GM11168 (cell line): ENCODE results near the gene MORC3.
"Not testable (repeated sequence)": the region's sequence is repeated elsewhere in the genome, so short reads cannot be mapped to it uniquely, and the experiment has no call there.

Source experiments
- in situ Hi-C: fragments of 300-500 bp; cut with MboI; formaldehyde crosslinking; loops from one replicate; pipeline ENCODE4 v1.12.0; 2022; ENCODE audit warnings: low sequenced_read_pairs; ENCODE audit not compliant: unreplicated experiment

The MORC3 gene

DNA sequence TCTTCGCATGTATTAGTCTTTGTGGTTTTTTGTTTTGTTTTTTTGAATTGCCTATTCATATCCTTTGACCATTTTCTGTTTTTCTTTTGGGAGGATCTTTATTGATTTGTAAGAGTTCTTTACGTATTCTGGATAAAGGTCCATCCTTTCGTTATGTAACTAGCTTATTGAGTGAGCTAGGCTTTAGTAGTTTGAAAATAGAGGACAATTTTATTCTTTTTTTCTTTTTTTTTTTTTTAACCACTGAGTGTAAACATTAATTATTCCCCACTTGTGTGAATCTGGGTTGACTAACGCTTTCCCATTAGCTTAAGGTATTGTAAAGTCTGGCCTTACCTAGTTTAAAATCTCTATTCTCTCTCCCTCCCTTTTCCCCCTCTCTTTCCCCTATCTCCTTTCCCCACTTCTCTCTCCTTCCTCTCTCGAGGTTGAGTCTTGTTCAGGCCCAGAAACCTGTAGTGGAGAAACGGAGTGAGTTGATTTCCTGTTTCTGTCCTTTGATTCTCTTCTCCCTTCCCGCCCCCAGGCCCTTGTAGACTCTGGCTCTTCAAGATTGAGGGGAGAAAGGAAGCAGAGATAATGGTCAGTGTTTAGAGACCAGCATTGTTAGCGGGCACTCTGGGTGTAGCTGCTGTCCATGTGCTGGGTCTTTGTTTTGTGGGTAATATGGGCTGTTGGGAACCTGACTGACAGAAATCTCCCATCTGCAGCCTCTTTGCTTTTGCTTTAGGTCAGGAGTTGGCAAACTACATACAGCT lies 1.5 kb downstream of the MORC3 start:
- in situ Hi-C loops, result no loop called here

DNA sequence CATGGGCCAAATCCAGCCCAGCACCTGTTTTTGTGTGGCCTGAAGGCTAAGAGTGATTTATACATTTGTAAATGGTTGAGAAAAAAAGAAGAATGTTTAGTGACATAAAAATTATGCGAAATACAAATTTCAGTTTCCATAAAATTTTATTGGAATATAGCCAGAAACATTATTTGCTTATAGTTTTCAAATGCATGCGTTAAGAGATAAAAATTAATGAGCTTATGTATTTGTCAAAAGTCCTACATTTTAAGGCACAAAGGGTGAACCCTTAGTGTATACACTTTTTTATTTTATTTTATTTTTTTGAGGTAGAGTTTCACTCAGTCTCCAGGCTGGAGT lies 2.1 kb downstream of the MORC3 start:
- in situ Hi-C loops, result no loop called here

DNA sequence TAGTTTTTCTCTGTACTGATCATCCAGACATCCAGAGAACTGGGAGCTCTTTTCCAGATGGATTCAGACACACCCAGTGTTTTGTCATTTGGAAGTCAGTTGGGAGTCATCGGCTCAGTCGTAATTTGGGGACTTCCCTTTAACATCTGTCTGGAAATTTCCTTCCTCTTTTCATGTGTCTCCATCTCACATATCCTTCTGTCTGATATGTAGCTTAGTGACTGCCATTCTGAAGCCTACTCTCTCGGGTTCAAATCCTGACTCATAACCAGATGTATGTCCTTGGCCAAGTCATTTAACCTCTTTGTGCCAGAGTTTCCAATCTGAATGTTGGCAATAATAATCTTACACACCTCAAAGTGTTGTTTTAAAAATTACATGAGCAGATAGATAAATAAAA lies 3.0 kb downstream of the MORC3 start:
- in situ Hi-C loops, result no loop called here

DNA sequence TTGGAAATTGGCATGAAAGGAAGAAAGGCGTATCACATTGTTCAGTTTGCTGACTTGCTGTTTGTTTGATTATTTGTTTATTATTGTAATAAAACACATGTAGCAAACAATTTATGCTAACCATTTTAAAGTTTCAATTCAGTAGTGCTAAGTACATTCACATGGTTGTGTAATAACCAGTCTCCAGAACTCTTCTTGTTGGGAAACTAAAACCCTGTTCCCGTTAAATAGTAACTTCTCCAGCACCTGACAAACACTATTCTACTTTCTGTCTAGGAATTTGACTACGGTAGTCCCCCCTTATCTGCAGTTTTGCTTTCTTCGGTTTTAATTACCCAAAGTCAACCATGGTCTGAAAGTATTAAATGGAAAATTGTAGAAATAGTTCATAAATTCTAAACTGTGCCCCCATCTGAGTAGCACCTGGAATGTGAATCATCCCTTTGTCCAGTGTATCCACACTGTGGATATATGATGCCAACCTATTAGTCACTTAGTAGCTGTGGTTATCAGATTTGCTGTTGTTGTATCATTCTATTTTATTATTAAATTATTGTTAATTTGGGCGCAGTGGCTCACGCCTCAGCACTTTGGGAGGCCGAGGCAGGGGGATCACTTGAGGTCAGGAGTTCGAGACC lies 5.5 kb downstream of the MORC3 start:
- in situ Hi-C loops, result no loop called here

DNA sequence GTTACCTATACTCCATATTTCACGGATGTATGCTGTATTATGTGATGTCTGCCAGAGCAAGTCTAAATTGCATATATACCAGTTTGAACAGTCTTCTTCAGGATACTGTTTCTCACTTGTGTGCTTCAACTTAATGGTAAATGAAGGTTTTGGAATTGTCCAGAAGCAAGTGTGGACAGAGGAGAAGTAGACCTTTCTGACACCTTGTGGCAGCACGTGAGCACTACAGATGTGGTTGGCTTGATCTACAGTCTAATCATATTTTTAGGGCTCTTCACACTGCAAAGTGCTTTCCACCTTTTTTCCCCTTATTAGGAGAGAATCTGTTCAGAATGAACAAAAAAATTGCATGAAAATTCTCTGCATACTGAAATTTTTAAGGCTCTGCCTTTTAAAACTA lies 10.9 kb downstream of the MORC3 start:
- in situ Hi-C loops, result no loop called here

DNA sequence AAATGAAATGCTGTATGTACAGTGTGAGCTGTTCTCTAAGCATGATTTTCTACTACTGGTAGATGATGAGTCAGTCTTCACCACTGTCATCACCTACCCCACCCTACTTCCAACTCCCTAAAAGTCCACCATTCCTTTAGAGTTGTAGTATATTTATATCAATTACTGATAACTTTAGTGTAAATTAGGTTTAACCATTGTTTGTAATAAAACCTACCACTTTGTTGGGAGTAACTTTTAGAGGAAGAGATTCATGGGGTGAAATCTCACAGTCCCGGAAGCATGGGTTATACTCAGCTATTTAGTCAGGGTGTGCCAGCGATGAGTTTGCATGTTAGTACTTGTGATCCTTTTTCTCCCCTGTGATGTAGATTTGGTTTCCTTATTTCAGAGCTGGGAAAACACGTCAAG lies 17.1 kb downstream of the MORC3 start:
- in situ Hi-C loops, result loop anchor here (5.0 kb wide), 1 partner anchor 195 kb away; no protein-coding TSS in a partner anchor

DNA sequence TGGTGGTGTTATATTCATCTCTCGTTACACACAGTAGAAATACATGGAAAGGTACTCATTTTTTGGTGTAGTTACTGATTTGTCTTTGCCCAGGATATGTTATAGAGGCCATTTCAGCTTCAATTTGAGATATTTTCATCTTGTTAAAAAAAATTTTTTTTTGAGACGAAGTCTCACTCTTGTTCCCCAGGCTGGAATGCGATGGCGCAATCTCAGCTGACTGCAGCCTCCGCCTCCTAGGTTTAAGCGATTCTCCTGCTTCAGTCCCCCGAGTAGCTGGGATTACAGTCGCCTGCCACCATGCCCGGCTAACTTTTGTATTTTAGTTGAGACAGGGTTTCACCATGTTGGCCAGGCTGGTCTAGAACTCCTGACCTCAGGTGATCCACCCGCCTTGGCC lies 19.0 kb downstream of the MORC3 start:
- in situ Hi-C loops, result loop anchor here (5.0 kb wide), 1 partner anchor 197 kb away; no protein-coding TSS in a partner anchor

DNA sequence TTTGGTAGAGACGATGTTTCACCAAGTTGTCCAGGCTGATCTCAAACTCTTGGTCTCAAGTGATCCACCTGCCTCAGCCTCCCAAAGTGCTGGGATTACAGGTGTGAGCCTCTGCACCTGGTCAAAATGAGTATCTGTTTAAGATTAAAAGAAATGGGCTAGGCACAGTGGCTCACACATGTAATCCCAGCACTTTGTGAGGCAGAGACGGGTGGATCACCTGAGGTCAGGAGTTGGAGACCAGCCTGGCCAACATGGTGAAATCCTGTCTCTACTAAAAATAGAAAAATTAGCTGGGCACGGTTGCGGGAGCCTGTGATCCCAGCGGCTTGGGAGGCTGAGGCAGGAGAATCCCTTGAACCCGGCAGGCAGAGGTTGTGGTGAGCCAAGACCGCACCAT lies 22.6 kb downstream of the MORC3 start:
- in situ Hi-C loops, result not testable (repeated sequence)

DNA sequence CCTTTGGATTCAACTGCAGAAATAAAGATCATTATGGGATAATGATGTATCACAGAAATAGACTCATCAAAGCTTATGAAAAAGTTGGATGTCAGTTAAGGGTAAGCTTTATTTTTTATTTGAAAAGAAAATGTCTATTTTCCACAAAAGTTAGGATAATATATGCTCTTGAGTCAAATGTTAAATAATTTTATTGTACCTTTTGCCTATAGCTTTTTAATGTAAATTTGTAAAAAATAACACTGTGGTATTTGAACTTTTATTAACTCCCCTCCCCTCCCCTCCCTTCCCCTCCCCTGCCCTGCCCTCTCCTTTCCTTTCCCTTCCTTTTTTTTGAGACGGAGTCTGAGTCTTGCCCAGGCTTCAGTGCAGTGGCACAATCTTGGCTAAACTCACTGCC lies 24.9 kb downstream of the MORC3 start:
- in situ Hi-C loops, result no loop called here

DNA sequence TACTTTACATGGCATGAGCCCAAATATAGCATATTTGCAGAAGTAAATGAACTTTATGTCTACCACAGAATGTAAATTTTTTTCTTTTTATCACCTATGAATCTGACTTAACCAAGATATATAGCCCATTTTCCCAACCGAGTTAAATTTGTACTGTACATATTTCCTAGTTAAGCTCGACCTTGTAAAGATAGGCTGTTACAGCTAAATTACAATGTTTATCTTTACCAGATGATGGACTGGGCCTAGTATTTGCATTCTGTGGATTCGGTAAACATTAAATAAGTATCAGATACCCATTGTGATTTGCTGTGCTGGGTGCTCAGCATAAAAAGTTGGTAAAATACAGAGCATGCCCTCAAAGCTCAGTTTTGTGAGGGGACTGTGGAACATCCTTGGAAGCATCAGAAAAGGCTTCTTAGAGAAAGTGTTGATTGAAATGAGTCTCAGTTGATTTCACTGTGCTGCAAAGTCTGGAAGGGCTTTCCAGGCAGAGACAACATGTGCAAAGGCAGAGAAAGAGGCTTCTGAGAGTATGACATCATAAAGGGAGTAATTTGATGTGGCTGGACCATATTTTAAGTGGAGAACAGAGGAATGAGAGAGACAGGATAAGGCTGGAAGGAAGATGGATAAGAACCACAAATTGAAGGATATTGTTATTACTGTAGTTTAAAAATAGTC lies 27.4 kb downstream of the MORC3 start:
- in situ Hi-C loops, result no loop called here

DNA sequence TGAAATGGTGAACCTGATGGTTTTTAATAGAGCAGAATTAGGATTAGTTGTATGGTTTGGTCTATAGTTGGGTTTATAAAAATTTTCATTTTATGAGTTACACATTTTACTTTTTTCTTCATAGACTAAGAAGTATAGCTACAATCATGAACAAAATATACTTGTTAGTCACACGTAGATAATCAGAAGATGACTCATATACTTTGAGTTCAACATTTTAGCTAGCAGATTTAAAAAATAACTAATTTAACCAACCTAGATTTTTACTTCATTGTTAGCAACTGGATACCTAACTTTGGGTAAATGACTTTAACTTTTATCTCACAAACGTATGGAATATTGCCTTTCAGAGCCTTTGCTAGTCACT lies 27.9 kb downstream of the MORC3 start:
- in situ Hi-C loops, result no loop called here

DNA sequence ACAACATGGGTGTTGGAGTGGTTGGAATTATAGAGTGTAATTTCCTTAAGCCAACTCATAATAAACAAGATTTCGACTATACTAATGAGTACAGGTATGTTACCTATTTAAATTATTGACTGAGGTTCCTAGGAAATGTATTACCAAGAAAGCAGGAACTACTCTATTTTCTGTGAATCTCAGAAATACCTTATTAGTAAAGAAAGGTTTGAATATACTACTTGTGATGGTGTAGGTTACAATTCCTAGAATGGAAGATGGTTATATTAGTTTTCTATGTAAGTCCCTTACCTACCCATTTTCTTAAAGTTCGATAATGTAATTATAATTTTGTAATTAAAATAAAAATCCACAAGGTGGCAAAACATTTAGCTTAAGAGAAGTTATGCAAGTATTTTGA lies 29.3 kb downstream of the MORC3 start:
- in situ Hi-C loops, result no loop called here

DNA sequence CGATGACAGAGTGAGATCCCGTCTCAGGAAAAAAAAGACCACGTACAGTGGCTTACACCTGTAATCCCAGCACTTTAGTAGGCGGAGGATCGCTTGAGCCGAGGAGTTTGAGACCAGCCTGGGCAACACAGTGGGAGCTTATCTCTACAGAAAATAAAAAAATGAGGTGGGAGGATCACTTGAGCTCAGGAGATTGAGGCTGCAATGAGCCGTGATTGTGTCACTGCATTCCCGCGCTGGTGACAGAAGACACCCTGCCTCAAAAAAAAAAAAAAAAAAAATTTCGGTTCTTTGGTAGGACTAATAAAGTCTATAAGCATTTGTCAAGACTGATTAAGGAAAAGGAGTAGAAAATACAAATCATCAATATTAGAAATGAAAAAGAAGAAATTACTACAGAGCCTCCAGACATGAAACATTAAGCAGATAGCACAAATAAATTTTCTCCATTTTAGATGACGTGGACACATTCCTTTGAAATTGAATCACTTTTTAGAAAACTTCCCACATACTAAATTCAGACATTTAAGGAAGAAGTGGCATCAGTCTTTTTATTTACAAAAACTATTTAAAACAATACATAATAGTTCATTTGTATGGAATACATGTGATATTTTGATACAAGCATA lies 30.4 kb downstream of the MORC3 start:
- in situ Hi-C loops, result no loop called here

DNA sequence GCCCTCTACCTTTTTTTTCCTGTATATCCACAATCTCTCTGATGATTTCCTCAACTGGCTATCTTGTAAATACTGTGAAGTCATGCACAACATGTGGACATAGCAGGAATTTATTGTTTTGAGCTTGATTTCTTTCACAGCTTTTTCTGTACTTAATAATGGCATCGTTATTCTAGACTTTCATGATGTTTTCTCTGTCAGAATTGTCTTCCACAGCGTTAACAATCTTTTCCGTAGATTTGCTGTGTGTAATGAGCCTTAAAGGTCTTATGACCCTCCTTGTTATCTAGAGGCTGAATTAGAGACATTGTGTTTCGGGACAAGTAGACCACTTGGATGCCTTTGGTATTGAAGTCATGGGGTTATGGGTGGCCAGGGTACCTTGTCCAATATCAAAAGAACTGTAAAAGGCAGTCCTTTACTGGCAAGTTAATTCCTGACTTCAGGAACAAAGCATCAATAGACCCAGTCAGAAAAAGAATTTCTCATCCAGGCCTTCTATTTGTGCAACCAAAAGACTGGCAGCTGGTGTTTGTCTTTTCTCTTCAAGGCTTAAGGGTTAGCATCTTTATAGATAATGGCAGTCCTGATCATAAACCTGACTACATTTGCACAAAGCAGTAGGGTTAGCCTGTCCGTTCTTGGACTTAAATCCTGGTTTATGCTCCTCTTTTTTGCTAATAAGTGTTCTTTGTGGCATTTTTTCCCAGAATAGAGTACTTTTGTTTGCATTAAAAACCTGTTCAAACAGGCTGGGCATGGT lies 35.1 kb downstream of the MORC3 start:
- in situ Hi-C loops, result no loop called here

DNA sequence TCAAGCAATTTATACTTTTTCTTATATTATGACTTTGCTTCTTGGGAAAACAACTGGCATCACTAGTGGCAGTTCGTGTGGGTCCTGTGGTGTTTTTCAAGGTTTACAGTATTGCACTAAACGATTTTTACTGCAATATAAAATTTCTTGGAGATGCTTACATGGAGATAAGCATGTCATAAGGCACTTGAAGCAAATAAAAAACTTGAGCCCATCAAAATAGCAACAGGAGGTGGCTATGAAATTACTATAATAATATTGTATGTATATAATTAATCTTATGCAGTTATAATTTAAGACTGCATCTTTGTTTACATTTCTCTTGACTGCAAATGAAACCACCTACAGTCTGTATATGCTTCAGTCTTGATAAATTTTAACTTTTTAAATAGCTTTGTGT lies 35.9 kb downstream of the MORC3 start:
- in situ Hi-C loops, result no loop called here

DNA sequence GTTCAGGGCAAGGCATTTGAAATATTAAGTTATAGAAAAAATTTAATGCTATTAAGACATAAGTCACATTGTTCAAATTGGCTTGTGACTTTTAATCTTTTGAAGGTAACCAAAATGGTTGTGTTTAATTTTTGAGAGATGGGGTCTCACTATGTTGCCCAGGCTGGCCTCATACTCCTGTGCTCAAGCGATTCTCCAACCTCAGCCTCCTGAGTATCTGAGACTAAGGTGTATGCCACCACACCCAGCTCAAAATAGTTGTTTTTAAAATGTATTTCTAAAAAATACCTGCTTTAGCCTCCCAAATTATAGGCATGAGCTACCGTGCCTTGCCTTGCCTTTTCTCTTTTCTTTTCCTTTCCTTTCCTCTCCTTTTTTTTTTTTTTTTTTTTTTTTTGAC lies 39.2 kb downstream of the MORC3 start:
- in situ Hi-C loops, result no loop called here

DNA sequence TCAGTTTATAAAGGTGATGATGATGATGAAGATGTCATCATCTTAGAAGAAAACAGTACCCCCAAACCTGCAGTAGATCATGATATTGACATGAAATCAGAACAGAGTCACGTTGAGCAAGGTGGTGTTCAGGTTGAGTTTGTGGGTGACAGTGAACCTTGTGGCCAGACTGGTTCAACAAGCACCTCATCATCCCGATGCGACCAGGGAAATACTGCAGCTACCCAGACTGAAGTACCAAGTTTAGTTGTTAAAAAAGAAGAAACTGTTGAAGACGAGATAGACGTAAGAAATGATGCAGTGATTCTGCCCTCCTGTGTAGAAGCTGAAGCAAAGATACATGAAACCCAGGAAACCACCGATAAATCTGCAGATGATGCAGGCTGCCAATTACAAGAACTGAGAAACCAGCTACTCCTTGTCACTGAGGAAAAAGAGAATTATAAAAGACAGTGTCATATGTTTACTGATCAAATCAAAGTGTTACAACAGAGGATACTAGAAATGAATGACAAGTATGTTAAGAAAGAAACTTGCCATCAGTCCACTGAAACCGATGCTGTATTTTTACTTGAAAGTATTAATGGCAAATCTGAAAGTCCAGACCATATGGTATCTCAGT lies 49.2 kb downstream of the MORC3 start:
- in situ Hi-C loops, result no loop called here

DNA sequence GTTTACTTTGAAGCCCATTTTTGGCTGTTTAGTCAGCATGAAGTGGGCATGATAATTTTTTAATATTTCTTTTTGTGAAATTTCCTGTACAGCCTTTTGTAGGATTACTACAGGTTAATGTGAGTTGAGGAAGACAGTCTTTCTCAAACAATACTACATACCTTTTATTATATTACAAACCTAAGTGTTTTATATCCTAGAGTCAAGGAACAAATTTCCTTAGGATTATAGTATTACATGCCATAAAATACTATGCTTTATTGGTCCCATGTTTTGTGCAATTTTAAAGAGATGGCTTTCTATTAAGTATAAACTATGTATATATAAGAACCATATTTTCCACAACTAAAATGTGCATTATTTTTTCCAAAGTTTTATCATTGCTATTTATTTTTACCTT lies 56.0 kb downstream of the MORC3 start:
- in situ Hi-C loops, result no loop called here

DNA sequence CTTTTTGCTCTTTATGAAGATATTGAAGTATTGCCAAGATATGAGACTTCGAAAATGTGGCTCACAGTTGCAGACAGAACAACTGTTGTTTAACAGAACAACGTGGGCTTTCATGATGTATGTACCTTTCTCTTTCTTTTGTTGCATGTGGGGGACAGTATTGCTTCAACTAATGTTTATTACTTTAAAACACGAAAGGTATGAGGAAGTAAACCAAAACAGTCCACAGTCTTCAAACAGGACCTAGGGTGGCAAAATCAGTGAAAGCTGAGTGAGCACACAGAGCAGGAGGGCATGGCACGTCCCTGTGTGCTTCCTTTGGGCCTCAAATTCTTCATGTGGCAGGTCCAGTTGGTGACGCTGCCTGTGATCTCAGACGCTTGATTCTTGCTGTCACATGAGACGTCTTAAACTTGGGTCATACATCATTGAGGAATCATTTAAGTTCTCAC lies 57.4 kb downstream of the MORC3 start:
- in situ Hi-C loops, result no loop called here

DNA sequence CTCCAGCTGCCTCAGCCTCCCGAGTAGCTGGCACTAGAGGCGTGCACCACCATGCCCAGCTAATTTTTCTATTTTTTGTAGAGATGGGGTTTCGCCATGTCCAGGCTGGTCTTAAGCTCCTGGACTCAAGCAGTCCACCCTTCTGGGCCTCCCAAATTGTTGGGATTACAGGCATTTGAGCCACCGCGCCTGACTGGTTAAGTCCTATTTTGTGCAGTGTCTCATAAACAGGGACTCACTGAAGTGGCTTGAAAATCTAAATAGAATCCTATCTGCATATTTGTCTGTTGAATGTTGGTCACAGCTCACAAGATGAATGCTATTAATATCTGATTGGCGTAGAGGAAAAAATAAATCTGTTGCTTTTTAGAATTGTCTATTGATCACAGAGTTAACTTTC lies 59.3 kb downstream of the MORC3 start:
- in situ Hi-C loops, result no loop called here
